ENCODE data around the gene ERCC8. TPM values are rescaled to one million over a fixed set of nuclear protein-coding genes. Genes with fewer than 3 reads are reported as not detected.

The ERCC8 gene
- total and polyA plus RNA-seq, 2 experiments from 2014 or later: 21.6 to 53.9 TPM

GRCh38 chr5:60977956-60978737, 33.3 kb upstream of the ERCC8 start:
- Histone ChIP-seq H3K36me3 (ENCODE audit: insufficient read depth) (no peaks in the 10 kb centered on the region), H3K27me3 (ENCODE audit: insufficient read depth) (no peaks in the 10 kb centered on the region), H3K9me2 (ENCODE audit: insufficient read depth) (0 out of 2 replicates have a peak, but pooled peaks cover 9% of the 10 kb centered on the region), H4K20me1 (replicated peaks; ENCODE audit: insufficient read depth) (no peaks in the 10 kb centered on the region), H3K4me3 (no peak overlapping the region), H3K4me2 (no peak overlapping the region), H3K27ac (ENCODE audit: low read depth) (no peak overlapping the region), H3K79me2 (replicated peaks; ENCODE audit: insufficient read depth) (peaks cover 28% of the 10 kb centered on the region), H2AFZ (no peak overlapping the region), H3K4me1 (ENCODE audit: insufficient read depth) (no peaks in the 10 kb centered on the region), H3F3A (replicated peaks; ENCODE audit: low read depth) (no peaks in the 10 kb centered on the region)
- TF ChIP-seq EZH2 (IDR thresholded peaks at IDR 0.05; ENCODE audit: low read depth, unreplicated experiment) (no peak), POLR2AphosphoS5 (IDR thresholded peaks at IDR 0.05; ENCODE audit: low read depth) (no peak), REST (IDR thresholded peaks at IDR 0.05; ENCODE audit: unreplicated experiment) (no peak), ZNF114 (CRISPR knock-in tag; IDR thresholded peaks at IDR 0.05) (no peak), EZH2phosphoT487 (IDR thresholded peaks at IDR 0.05; ENCODE audit: unreplicated experiment) (no peak), CTCF (conservative IDR thresholded peaks at IDR 0.05; ENCODE audit: low read depth in 2 of 2) (no peak), STAT1 (IDR thresholded peaks at IDR 0.05; ENCODE audit: unreplicated experiment) (no peak), JUNB (IDR thresholded peaks at IDR 0.05; ENCODE audit: unreplicated experiment) (no peak), ZNF331 (CRISPR knock-in tag; IDR thresholded peaks at IDR 0.05; ENCODE audit: low read depth) (no peak), CREB1 (CRISPR knock-in tag; IDR thresholded peaks at IDR 0.05; ENCODE audit: low read depth) (no peak)
- TF ChIP-seq, protein P1, sequence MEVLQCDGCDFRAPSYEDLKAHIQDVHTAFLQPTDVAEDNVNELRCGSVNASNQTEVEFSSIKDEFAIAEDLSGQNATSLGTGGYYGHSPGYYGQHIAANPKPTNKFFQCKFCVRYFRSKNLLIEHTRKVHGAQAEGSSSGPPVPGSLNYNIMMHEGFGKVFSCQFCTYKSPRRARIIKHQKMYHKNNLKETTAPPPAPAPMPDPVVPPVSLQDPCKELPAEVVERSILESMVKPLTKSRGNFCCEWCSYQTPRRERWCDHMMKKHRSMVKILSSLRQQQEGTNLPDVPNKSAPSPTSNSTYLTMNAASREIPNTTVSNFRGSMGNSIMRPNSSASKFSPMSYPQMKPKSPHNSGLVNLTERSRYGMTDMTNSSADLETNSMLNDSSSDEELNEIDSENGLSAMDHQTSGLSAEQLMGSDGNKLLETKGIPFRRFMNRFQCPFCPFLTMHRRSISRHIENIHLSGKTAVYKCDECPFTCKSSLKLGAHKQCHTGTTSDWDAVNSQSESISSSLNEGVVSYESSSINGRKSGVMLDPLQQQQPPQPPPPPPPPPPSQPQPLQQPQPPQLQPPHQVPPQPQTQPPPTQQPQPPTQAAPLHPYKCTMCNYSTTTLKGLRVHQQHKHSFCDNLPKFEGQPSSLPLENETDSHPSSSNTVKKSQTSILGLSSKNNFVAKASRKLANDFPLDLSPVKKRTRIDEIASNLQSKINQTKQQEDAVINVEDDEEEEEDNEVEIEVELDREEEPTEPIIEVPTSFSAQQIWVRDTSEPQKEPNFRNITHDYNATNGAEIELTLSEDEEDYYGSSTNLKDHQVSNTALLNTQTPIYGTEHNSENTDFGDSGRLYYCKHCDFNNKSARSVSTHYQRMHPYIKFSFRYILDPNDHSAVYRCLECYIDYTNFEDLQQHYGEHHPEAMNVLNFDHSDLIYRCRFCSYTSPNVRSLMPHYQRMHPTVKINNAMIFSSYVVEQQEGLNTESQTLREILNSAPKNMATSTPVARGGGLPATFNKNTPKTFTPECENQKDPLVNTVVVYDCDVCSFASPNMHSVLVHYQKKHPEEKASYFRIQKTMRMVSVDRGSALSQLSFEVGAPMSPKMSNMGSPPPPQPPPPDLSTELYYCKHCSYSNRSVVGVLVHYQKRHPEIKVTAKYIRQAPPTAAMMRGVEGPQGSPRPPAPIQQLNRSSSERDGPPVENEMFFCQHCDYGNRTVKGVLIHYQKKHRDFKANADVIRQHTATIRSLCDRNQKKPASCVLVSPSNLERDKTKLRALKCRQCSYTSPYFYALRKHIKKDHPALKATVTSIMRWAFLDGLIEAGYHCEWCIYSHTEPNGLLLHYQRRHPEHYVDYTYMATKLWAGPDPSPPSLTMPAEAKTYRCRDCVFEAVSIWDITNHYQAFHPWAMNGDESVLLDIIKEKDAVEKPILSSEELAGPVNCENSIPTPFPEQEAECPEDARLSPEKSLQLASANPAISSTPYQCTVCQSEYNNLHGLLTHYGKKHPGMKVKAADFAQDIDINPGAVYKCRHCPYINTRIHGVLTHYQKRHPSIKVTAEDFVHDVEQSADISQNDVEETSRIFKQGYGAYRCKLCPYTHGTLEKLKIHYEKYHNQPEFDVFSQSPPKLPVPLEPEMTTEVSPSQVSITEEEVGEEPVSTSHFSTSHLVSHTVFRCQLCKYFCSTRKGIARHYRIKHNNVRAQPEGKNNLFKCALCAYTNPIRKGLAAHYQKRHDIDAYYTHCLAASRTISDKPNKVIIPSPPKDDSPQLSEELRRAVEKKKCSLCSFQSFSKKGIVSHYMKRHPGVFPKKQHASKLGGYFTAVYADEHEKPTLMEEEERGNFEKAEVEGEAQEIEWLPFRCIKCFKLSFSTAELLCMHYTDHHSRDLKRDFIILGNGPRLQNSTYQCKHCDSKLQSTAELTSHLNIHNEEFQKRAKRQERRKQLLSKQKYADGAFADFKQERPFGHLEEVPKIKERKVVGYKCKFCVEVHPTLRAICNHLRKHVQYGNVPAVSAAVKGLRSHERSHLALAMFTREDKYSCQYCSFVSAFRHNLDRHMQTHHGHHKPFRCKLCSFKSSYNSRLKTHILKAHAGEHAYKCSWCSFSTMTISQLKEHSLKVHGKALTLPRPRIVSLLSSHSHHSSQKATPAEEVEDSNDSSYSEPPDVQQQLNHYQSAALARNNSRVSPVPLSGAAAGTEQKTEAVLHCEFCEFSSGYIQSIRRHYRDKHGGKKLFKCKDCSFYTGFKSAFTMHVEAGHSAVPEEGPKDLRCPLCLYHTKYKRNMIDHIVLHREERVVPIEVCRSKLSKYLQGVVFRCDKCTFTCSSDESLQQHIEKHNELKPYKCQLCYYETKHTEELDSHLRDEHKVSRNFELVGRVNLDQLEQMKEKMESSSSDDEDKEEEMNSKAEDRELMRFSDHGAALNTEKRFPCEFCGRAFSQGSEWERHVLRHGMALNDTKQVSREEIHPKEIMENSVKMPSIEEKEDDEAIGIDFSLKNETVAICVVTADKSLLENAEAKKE (CRISPR knock-in tag; IDR thresholded peaks at IDR 0.05): no peak
- TF ChIP-seq, protein P2, sequence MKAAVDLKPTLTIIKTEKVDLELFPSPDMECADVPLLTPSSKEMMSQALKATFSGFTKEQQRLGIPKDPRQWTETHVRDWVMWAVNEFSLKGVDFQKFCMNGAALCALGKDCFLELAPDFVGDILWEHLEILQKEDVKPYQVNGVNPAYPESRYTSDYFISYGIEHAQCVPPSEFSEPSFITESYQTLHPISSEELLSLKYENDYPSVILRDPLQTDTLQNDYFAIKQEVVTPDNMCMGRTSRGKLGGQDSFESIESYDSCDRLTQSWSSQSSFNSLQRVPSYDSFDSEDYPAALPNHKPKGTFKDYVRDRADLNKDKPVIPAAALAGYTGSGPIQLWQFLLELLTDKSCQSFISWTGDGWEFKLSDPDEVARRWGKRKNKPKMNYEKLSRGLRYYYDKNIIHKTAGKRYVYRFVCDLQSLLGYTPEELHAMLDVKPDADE (IDR thresholded peaks at IDR 0.05): no peak
- Mint-ChIP-seq H3K9me3 (peaks cover 27% of the 10 kb centered on the region), H3K4me3 (no peak overlapping the region), H3K4me1 (no peaks in the 10 kb centered on the region), H3K27me3 (ENCODE audit: insufficient read depth, low read depth, poor library complexity) (no peaks in the 10 kb centered on the region), H3K27ac (no peak overlapping the region; the same call in 1 of the 2 replicates), H3K36me3 (ENCODE audit: low read depth) (peaks cover 14% of the 10 kb centered on the region)
- no peak for ATAC-seq
- DNase-seq (ENCODE audit: low spot score): no peak

Measured in GM23338 (cell line).